ENCODE data around the gene MCC. TPM values are rescaled to one million over a fixed set of nuclear protein-coding genes. Genes with fewer than 3 reads are reported as not detected.

The MCC gene
- total RNA-seq, 6 donors from 2014 or later = 12.1 to 67.1 (median 21.3) TPM

DNA sequence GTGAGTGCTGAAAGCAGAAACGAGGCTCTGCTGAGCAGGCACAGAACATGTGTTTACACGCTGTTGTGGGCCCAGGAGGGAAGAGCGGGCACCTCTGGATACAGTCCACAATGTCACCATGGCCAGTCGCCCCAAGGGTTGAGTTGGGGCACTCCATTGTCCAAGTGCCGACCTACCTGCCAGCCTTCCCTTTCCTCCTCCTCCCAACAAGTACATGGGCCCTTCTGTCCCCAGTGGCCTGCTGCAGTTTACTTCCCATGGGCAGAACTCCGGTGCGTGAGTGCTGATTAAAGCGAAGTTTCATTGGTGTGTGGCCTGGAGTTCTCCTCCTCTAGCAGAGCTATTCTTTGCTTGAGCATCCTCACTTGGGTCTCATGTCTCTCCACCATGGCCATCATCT lies 461.2 kb downstream of the MCC start:
- peaks cover 0 to 36% (median 17%) of the 10 kb centered on the region in 4 donors for H3K36me3 ChIP-seq
- no peaks in the 10 kb centered on the region for H3K27me3 ChIP-seq
- WGBS, 2 donors = 85 to 95% methylated on average over 8 of the region's 8 CpGs
- H3K9me3 ChIP-seq = no peaks in the 10 kb centered on the region
- no peak overlapping the region for H3K27ac ChIP-seq
- TF ChIP-seq EP300 (IDR thresholded peaks at IDR 0.05) (no peak), POLR2A (IDR thresholded peaks at IDR 0.05) (no peak), POLR2AphosphoS5 (IDR thresholded peaks at IDR 0.05) (no peak)
- TF ChIP-seq, protein P1, sequence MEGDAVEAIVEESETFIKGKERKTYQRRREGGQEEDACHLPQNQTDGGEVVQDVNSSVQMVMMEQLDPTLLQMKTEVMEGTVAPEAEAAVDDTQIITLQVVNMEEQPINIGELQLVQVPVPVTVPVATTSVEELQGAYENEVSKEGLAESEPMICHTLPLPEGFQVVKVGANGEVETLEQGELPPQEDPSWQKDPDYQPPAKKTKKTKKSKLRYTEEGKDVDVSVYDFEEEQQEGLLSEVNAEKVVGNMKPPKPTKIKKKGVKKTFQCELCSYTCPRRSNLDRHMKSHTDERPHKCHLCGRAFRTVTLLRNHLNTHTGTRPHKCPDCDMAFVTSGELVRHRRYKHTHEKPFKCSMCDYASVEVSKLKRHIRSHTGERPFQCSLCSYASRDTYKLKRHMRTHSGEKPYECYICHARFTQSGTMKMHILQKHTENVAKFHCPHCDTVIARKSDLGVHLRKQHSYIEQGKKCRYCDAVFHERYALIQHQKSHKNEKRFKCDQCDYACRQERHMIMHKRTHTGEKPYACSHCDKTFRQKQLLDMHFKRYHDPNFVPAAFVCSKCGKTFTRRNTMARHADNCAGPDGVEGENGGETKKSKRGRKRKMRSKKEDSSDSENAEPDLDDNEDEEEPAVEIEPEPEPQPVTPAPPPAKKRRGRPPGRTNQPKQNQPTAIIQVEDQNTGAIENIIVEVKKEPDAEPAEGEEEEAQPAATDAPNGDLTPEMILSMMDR (IDR thresholded peaks at IDR 0.05) = no peak
- H3K4me3 ChIP-seq = no peak overlapping the region
- no peak for ATAC-seq (ENCODE audit: low FRiP score in 2 of 2)
- H3K4me1 ChIP-seq = peaks cover 0 to 12% (median 9%) of the 10 kb centered on the region in 4 donors
- DNase-seq = no peak

DNA sequence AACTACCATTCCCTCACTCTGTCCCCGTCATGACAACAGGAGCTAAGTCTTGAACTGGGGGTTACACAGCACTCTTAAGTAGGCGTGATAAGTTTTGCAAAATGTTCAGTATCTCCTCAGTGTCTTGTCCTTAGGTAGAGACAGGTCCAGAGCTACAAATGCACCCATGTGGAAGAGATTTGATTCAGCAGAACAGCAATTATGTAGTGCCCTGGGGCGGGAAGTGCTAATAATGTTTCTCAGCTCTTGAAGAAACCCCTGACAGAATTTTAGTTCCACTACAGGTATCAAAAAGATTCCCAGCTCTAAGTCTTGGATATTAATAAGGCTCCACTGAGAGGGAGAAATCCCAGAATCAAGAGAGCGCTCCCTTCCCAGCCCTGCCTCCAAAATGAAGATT lies 462.0 kb downstream of the MCC start:
- TF ChIP-seq POLR2A (IDR thresholded peaks at IDR 0.05) (no peak), EP300 (IDR thresholded peaks at IDR 0.05) (no peak), POLR2AphosphoS5 (IDR thresholded peaks at IDR 0.05) (no peak)
- TF ChIP-seq, protein P1 (IDR thresholded peaks at IDR 0.05) = no peak
- Histone ChIP-seq H3K27me3 (no peaks in the 10 kb centered on the region), H3K36me3 (peaks cover 0 to 39% (median 17%) of the 10 kb centered on the region in 4 donors), H3K4me1 (peaks cover 0 to 12% (median 9%) of the 10 kb centered on the region in 4 donors), H3K4me3 (no peak overlapping the region), H3K27ac (no peak overlapping the region), H3K9me3 (no peaks in the 10 kb centered on the region)
- ATAC-seq (ENCODE audit: low FRiP score in 2 of 2) (no peak), DNase-seq (no peak)
- WGBS, 2 donors = 92 to 98% methylated on average over 4 of the region's 4 CpGs

DNA sequence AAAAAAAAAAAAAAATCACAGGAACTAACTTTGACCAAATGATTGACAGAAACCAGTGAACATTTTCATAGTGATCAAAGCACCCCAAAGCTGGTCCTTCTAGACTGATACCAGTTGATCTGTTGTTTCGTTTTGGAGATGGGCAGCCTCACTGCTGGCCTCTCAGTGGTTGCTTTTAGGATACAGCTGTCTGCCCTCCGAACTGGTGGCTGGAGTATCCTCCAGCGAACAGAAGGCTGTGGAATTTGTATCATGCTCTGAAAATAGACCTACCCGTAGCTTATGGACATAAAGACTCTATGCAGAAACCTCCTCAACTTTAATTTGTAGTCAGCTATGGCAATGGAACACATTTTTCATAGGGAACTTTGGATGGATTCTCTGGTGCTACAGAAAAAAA lies 462.7 kb downstream of the MCC start:
- no peaks in the 10 kb centered on the region for H3K27me3 ChIP-seq
- no peak overlapping the region for H3K4me3 ChIP-seq
- DNase-seq (no peak), ATAC-seq (ENCODE audit: low FRiP score in 2 of 2) (no peak)
- peaks cover 0 to 12% (median 9%) of the 10 kb centered on the region in 4 donors for H3K4me1 ChIP-seq
- H3K27ac ChIP-seq = no peak overlapping the region
- no peak for TF ChIP-seq POLR2A (IDR thresholded peaks at IDR 0.05)
- TF ChIP-seq EP300 (IDR thresholded peaks at IDR 0.05) = no peak
- TF ChIP-seq POLR2AphosphoS5 (IDR thresholded peaks at IDR 0.05) = no peak
- TF ChIP-seq, protein P1 (IDR thresholded peaks at IDR 0.05) = no peak
- H3K9me3 ChIP-seq = no peaks in the 10 kb centered on the region
- 91 to 97% methylated on average over 4 of the region's 4 CpGs for WGBS, 2 donors
- peaks cover 0 to 44% (median 17%) of the 10 kb centered on the region in 4 donors for H3K36me3 ChIP-seq

DNA sequence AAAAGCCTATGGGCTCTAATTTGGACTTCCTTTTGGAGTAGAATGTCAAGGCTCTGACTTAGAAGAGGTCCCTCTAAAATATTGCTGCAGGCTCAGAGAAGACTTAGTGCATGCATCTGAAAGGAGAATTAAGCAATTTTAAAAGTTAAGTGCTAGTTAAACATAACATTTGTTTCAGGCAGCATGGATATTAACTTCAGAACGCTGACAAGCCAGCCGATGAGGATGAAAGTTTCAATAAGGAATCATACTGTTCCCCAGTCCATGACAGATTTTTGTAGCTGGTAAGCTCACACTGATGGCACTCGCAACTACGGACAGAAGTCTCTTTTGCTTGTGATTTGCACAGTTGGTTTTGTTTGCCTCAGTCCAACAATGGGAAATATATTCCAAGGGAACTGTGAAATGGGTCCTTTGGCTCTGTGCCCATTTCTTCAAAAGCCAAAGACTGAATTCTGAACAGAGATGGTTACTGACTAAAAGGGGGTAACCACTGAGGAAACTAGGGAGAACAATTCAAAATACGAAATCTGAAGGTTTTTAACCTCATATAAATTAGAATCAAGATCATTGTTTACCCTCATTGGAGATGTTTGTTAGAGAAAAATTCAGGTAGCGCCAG lies 464.1 kb downstream of the MCC start:
- no peak for DNase-seq
- H3K27me3 ChIP-seq = no peaks in the 10 kb centered on the region
- H3K4me3 ChIP-seq = no peak overlapping the region
- H3K27ac ChIP-seq = no peak overlapping the region
- TF ChIP-seq, protein P1 (IDR thresholded peaks at IDR 0.05) = no peak
- TF ChIP-seq POLR2A (IDR thresholded peaks at IDR 0.05) = no peak
- no peak for TF ChIP-seq POLR2AphosphoS5 (IDR thresholded peaks at IDR 0.05)
- TF ChIP-seq EP300 (IDR thresholded peaks at IDR 0.05) = no peak
- 74 to 77% methylated on average over 6 of the region's 6 CpGs for WGBS, 2 donors
- no peak for ATAC-seq (ENCODE audit: low FRiP score in 2 of 2)
- peaks cover 0 to 12% (median 9%) of the 10 kb centered on the region in 4 donors for H3K4me1 ChIP-seq
- H3K9me3 ChIP-seq = no peaks in the 10 kb centered on the region
- H3K36me3 ChIP-seq = peaks cover 0 to 51% (median 19%) of the 10 kb centered on the region in 4 donors

DNA sequence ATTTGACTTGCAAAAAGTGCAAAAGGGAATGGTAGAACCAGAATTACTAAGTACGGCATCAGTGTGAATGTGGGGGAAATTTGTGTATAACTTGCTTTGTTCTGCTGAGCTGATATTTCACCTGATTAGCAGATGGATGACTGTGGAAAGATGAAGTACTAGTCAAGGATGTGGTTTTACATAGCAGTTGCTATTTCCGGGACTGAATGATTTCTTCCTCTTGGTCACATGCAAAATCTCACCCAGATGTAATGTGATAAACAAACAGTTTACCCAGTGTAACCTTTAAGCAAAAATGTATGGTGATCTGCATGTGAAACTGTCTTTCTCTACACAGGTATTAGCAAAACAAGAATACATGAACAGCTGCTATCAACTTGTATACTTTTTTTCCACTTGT lies 465.6 kb downstream of the MCC start:
- TF ChIP-seq POLR2A (IDR thresholded peaks at IDR 0.05) = no peak
- no peak for TF ChIP-seq EP300 (IDR thresholded peaks at IDR 0.05)
- Histone ChIP-seq H3K36me3 (peaks cover 0 to 49% (median 18%) of the 10 kb centered on the region in 4 donors), H3K4me1 (peaks cover 0 to 12% (median 9%) of the 10 kb centered on the region in 4 donors), H3K4me3 (no peak overlapping the region), H3K27ac (peak overlapping the region in 1 of 4 donors; percentile 48), H3K27me3 (no peaks in the 10 kb centered on the region), H3K9me3 (no peaks in the 10 kb centered on the region)
- WGBS, 2 donors = 34 to 39% methylated on average over 2 of the region's 2 CpGs
- ATAC-seq (ENCODE audit: low FRiP score in 2 of 2) (peak in 1 of 2 donors; percentile 63), DNase-seq (no peak)

All from upper lobe of left lung (tissue), 6 donors.